Testis (tissue), 2 donors: ENCODE measurements around the gene GTPBP2.

Experiments used
- POLR2A ChIP-seq: fragments of 450-650 bp; IDR thresholded peaks from one replicate; pipeline ENCODE4 v1.6.1; 2017; ENCODE audit warnings: antibody characterized with exemption, mild to moderate bottlenecking, moderate library complexity
- TF ChIP-seq, protein P1 (sequence below), 3 experiments: fragments of 450-650 bp in 2 of 3; fragments of 200-600 bp in 1 of 3; sonication (generic) in 1 of 3; IDR thresholded peaks; one replicate each; pipeline ENCODE4 v1.5.1; 2016 to 2019; ENCODE audit warnings: antibody characterized with exemption in 3 of 3, mild to moderate bottlenecking in 2 of 3, moderate library complexity in 1 of 3

DNA sequence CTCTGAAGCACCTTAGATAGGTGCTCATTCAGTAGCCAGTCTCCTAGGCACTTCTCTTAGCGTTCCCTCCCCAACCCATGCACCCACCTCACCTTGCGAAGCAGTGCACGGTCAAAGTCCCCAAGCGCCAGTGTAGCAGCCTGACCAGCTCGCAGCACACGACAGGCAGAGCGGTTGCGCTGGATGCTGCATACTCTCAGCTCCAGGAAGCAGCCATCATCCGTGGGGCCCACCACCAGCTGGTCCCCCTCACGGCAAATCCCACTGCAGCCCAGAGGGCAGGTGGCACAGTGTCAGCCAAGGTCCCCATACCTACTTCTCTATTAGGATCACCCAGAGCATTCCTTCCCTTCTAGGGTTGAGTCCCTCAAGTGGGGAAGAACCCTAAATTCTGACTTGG lies 6.5 kb downstream of the GTPBP2 start:
- TF ChIP-seq, protein P1, sequence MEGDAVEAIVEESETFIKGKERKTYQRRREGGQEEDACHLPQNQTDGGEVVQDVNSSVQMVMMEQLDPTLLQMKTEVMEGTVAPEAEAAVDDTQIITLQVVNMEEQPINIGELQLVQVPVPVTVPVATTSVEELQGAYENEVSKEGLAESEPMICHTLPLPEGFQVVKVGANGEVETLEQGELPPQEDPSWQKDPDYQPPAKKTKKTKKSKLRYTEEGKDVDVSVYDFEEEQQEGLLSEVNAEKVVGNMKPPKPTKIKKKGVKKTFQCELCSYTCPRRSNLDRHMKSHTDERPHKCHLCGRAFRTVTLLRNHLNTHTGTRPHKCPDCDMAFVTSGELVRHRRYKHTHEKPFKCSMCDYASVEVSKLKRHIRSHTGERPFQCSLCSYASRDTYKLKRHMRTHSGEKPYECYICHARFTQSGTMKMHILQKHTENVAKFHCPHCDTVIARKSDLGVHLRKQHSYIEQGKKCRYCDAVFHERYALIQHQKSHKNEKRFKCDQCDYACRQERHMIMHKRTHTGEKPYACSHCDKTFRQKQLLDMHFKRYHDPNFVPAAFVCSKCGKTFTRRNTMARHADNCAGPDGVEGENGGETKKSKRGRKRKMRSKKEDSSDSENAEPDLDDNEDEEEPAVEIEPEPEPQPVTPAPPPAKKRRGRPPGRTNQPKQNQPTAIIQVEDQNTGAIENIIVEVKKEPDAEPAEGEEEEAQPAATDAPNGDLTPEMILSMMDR (IDR thresholded peaks at IDR 0.05): no peak
- TF ChIP-seq POLR2A: no peak
